A549 (cell line): ENCODE data around the gene GLOD4. TPM values are rescaled to one million over a fixed set of nuclear protein-coding genes. Genes with fewer than 3 reads are reported as not detected.

Experiments used
- ATAC-seq, 2 experiments: fragments of 200-7000 bp in 1 of 2; fragments of >200 bp in 1 of 2; cut with Nextera tagmentation in 1 of 2; cut with Tn5 transposase in 1 of 2; 3 replicates each; pipeline versions ENCODE4 v1.8.0 to v1.9.1; 2018 to 2020; ENCODE audit warnings: mild to moderate bottlenecking in 1 of 2, moderate library complexity in 1 of 2
- CTCF ChIA-PET: fragments of 300-600 bp; sonication (Branson Sonifier 250); formaldehyde crosslinking; extraction: SDS; loops from one replicate; lab custom pipeline; 2021; ENCODE audit warnings: antibody characterized with exemption, inconsistent platforms; lab: Yijun Ruan, JAX
- POLR2A ChIA-PET: fragments of 350-600 bp; formaldehyde crosslinking; extraction: SDS; loops from one replicate; lab custom pipeline; 2021; ENCODE audit warnings: antibody characterized with exemption, inconsistent platforms; lab: Yijun Ruan, JAX
- DNase-seq, 2 experiments: peaks; one replicate each; pipeline versions ENCODE4 v3.0.0 to v3.0.0-alpha.2; 2011 to 2016; ENCODE audit warnings: low read depth in 1 of 2, low spot score in 1 of 2
- FAIRE-seq: peaks from 2 replicates; lab custom pipeline; 2011; peaks lifted over from hg19 to GRCh38; lab: Jason Lieb, UNC
- H3K27ac ChIP-seq, 2 experiments: fragments of >200 bp; sonication (Bioruptor Twin); formaldehyde crosslinking; 3 replicates each; pipeline ENCODE4 v1.5.1; 2016 to 2017
- H3K4me1 ChIP-seq: fragments of >200 bp; sonication (Bioruptor Twin); formaldehyde crosslinking; 3 replicates; pipeline ENCODE4 v1.6.1; 2016
- H3K4me2 ChIP-seq: fragments of >200 bp; sonication (Bioruptor Twin); formaldehyde crosslinking; 3 replicates; pipeline ENCODE4 v1.6.1; 2016
- H3K4me3 ChIP-seq: fragments of >200 bp; sonication (Bioruptor Twin); formaldehyde crosslinking; 3 replicates; pipeline ENCODE4 v1.5.1; 2016
- H3K9me3 ChIP-seq: fragments of >200 bp; sonication (Bioruptor Twin); formaldehyde crosslinking; 3 replicates; pipeline ENCODE4 v1.6.1; 2016
- CBX2 ChIP-seq: fragments of 200-600 bp; sonication (generic); IDR thresholded peaks from 2 replicates; pipeline ENCODE4 v1.6.1; 2016; ENCODE audit warnings: low read depth, mild to moderate bottlenecking, borderline replicate concordance
- FOSB ChIP-seq: fragments of 250-450 bp; sonication (Bioruptor Pico); IDR thresholded peaks from 2 replicates; pipeline ENCODE4 v1.5.0; 2020; ENCODE audit warnings: mild to moderate bottlenecking, moderate library complexity
- FOSL2 ChIP-seq, 2 experiments: fragments of 450-650 bp in 1 of 2; fragments of >200 bp in 1 of 2; sonication (Bioruptor Twin) in 1 of 2; formaldehyde crosslinking; IDR thresholded peaks; 2 replicates each; pipeline versions ENCODE4 v1.5.0 to v1.6.1; 2016 to 2020; ENCODE audit warnings: mild to moderate bottlenecking in 1 of 2, moderate library complexity in 1 of 2
- GATA3 ChIP-seq: IDR thresholded peaks from 2 replicates; pipeline ENCODE4 v1.6.1; 2012; ENCODE audit warnings: borderline replicate concordance
- JUN ChIP-seq, 2 experiments: fragments of >200 bp; sonication (Bioruptor Twin); formaldehyde crosslinking; IDR thresholded peaks; 2 replicates in 1 of 2; 3 replicates in 1 of 2; pipeline ENCODE4 v1.6.1; 2016 to 2017
- JUNB ChIP-seq: fragments of >200 bp; sonication (Bioruptor Twin); formaldehyde crosslinking; IDR thresholded peaks from 2 replicates; pipeline ENCODE4 v1.6.1; 2016
- PHF8 ChIP-seq: fragments of 200-600 bp; sonication (generic); IDR thresholded peaks from 2 replicates; pipeline ENCODE4 v1.6.1; 2016; ENCODE audit warnings: low read depth, mild to moderate bottlenecking, antibody characterized with exemption, moderate library complexity, borderline replicate concordance
- POLR2A ChIP-seq: IDR thresholded peaks from 2 replicates; pipeline ENCODE4 v1.6.1; 2012; ENCODE audit warnings: mild to moderate bottlenecking, low read length
- RAD21 ChIP-seq, 2 experiments: fragments of >200 bp in 1 of 2; sonication (Bioruptor Twin) in 1 of 2; formaldehyde crosslinking in 1 of 2; IDR thresholded peaks in 1 of 2; conservative IDR thresholded peaks in 1 of 2; 2 replicates in 1 of 2; 3 replicates in 1 of 2; pipeline ENCODE4 v1.6.1; 2012 to 2018; ENCODE audit warnings: inconsistent platforms in 1 of 2
- RNF2 ChIP-seq: fragments of 200-600 bp; sonication (generic); IDR thresholded peaks from 2 replicates; pipeline ENCODE4 v1.6.1; 2016; ENCODE audit warnings: low read depth, mild to moderate bottlenecking, antibody characterized with exemption, moderate library complexity, borderline replicate concordance
- SMC3 ChIP-seq: fragments of >200 bp; sonication (Bioruptor Twin); formaldehyde crosslinking; IDR thresholded peaks from 3 replicates; pipeline ENCODE4 v1.6.1; 2018; ENCODE audit warnings: inconsistent platforms
- WGBS: methylation state at CpG from one replicate; pipeline ENCODE4 v1.1.6; 2017; ENCODE audit errors: missing lambda C conversion rate; 5-methylcytosine and 5-hydroxymethylcytosine counted together
- polyA plus RNA-seq, 4 experiments: library from polyadenylated mRNA; depleted of rRNA in 3 of 4; stranded (reverse); fragments of >200 nt; fragmentation: RNase III in 1 of 4; extraction: RNeasy Plus Mini Kit Qiagen cat#74134 plus additional on column Dnase treatment in 1 of 4; gene quantifications; 2 replicates in 3 of 4; 3 replicates in 1 of 4; pipeline ENCODE4 v1.2.3, GENCODE V29; 2011 to 2017
- TF ChIP-seq, protein P1 (sequence below): fragments of 200-600 bp; sonication (generic); IDR thresholded peaks from 2 replicates; pipeline ENCODE4 v1.6.1; 2016; ENCODE audit warnings: antibody characterized with exemption, mild to moderate bottlenecking, moderate library complexity
- TF ChIP-seq, protein P2 (sequence below): fragments of 450-650 bp; IDR thresholded peaks from 2 replicates; pipeline ENCODE4 v1.6.1; 2014; ENCODE audit warnings: antibody characterized with exemption
- TF ChIP-seq, protein P3 (sequence below): IDR thresholded peaks from 2 replicates; pipeline ENCODE4 v1.6.1; 2012
- TF ChIP-seq, protein P4 (sequence below): fragments of 250-450 bp; sonication (Bioruptor Pico); IDR thresholded peaks from 2 replicates; pipeline ENCODE4 v1.5.0; 2020; ENCODE audit warnings: low read depth, mild to moderate bottlenecking, moderate library complexity
- TF ChIP-seq, protein P5 (sequence below): IDR thresholded peaks from 2 replicates; pipeline ENCODE4 v1.6.1; 2012

The GLOD4 gene
- polyA plus RNA-seq, 2 of the 4 experiments (the other 2 are of a cell fraction), result 133 to 141 TPM

DNA sequence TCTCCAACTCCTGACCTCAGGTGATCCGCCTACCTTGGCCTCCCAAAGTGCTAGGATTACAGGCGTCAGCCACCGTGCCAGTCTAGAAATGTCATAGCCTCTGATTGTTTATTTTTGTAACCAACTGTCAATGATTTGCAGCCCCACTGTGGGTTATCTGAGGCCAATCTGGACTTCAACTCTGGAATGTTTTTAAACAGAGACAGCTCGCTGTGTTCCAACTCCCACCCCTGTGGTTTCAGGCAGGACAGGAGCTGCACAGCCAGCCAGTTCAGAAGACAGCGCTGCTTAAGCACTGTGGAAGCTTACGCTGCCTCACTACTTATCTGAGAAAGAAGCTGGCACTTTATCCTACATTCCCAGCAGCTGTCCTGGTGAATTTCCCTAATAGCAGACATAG lies 19.6 kb upstream of the GLOD4 start (continued):
- TF ChIP-seq, protein P1, sequence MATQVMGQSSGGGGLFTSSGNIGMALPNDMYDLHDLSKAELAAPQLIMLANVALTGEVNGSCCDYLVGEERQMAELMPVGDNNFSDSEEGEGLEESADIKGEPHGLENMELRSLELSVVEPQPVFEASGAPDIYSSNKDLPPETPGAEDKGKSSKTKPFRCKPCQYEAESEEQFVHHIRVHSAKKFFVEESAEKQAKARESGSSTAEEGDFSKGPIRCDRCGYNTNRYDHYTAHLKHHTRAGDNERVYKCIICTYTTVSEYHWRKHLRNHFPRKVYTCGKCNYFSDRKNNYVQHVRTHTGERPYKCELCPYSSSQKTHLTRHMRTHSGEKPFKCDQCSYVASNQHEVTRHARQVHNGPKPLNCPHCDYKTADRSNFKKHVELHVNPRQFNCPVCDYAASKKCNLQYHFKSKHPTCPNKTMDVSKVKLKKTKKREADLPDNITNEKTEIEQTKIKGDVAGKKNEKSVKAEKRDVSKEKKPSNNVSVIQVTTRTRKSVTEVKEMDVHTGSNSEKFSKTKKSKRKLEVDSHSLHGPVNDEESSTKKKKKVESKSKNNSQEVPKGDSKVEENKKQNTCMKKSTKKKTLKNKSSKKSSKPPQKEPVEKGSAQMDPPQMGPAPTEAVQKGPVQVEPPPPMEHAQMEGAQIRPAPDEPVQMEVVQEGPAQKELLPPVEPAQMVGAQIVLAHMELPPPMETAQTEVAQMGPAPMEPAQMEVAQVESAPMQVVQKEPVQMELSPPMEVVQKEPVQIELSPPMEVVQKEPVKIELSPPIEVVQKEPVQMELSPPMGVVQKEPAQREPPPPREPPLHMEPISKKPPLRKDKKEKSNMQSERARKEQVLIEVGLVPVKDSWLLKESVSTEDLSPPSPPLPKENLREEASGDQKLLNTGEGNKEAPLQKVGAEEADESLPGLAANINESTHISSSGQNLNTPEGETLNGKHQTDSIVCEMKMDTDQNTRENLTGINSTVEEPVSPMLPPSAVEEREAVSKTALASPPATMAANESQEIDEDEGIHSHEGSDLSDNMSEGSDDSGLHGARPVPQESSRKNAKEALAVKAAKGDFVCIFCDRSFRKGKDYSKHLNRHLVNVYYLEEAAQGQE, result no peak

DNA sequence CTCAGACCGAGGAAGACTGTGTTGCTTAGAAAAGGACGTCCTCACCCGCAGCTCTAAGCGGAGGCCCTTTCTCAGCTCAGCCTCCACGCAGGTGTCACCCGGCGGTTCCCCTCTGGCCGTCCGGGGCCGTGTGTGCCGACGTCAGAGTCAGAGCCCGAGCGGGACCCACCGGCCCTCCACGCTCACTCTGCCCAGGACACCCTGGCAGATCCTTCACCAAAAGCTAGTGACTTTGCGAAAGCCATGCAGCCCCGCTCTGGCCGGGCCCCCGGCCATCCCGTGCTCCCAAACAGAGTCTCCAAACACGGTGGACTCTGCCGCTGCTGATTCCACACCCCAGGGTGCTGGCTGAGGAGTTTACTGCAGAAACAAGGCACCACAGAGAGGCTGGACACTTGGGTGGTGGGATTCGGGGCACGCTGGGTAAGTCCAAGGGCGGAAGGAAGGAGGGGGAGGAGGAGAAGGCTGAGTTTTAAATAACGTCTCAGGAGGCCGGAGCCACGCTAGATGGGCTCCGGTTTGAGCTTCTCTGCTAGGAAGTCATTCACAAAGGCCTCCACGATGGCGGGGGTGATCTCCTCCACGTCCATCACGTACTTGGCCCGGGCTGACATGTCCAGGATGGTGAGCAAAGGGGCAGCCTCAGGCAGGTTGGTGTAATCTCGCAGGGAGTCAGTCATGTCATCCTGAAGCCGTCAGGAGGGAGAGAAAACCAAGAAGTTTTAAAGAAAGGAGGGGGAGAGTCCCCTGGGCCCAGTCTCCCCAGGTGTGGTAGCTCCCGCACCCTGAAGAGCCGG lies 18.6 kb upstream of the GLOD4 start:
- ATAC-seq (no peak), FAIRE-seq (no peak), DNase-seq (no peak)
- Histone ChIP-seq H3K4me1 (no peaks in the 10 kb centered on the region), H3K27ac (no peak overlapping the region), H3K4me2 (no peak overlapping the region), H3K4me3 (no peak overlapping the region), H3K9me3 (no peaks in the 10 kb centered on the region)
- TF ChIP-seq, protein P2, sequence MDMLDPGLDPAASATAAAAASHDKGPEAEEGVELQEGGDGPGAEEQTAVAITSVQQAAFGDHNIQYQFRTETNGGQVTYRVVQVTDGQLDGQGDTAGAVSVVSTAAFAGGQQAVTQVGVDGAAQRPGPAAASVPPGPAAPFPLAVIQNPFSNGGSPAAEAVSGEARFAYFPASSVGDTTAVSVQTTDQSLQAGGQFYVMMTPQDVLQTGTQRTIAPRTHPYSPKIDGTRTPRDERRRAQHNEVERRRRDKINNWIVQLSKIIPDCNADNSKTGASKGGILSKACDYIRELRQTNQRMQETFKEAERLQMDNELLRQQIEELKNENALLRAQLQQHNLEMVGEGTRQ, result no peak
- TF ChIP-seq FOSL2 (IDR thresholded peaks at IDR 0.05), result no peak
- TF ChIP-seq FOSL2 (CRISPR knock-in tag; IDR thresholded peaks at IDR 0.05), result no peak
- TF ChIP-seq, protein P3, sequence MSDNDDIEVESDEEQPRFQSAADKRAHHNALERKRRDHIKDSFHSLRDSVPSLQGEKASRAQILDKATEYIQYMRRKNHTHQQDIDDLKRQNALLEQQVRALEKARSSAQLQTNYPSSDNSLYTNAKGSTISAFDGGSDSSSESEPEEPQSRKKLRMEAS, result no peak
- no peak for TF ChIP-seq RNF2
- no peak for TF ChIP-seq PHF8
- TF ChIP-seq CBX2, result no peak
- TF ChIP-seq GATA3, result no peak
- TF ChIP-seq, protein P4, sequence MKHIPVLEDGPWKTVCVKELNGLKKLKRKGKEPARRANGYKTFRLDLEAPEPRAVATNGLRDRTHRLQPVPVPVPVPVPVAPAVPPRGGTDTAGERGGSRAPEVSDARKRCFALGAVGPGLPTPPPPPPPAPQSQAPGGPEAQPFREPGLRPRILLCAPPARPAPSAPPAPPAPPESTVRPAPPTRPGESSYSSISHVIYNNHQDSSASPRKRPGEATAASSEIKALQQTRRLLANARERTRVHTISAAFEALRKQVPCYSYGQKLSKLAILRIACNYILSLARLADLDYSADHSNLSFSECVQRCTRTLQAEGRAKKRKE (CRISPR knock-in tag), result no peak
- TF ChIP-seq, protein P5, sequence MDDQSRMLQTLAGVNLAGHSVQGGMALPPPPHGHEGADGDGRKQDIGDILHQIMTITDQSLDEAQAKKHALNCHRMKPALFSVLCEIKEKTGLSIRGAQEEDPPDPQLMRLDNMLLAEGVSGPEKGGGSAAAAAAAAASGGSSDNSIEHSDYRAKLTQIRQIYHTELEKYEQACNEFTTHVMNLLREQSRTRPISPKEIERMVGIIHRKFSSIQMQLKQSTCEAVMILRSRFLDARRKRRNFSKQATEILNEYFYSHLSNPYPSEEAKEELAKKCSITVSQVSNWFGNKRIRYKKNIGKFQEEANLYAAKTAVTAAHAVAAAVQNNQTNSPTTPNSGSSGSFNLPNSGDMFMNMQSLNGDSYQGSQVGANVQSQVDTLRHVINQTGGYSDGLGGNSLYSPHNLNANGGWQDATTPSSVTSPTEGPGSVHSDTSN, result no peak
- TF ChIP-seq, protein P1, result no peak
- TF ChIP-seq FOSB (CRISPR knock-in tag), result no peak
- TF ChIP-seq RAD21 (conservative IDR thresholded peaks at IDR 0.05 in 1 of 2, IDR thresholded peaks at IDR 0.05 in 1 of 2), result no peak
- TF ChIP-seq JUNB, result no peak
- no peak for TF ChIP-seq SMC3
- no peak for TF ChIP-seq JUN (IDR thresholded peaks at IDR 0.05)
- no peak for TF ChIP-seq POLR2A
- WGBS, result 91% methylated on average over 39 of the region's 39 CpGs
- ChIA-PET POLR2A (interaction anchor here (0.5 to 1.3 kb wide), 2 partner anchors 13 to 181 kb away, joined by 3 read pairs; no protein-coding TSS in a partner anchor), CTCF (interaction anchor here (1.0 to 19.5 kb wide), 4 partner anchors 8 to 199 kb away, joined by 4 to 428 read pairs (median 18); partner anchors contain the start of genes NXN and TIMM22)
